GM18505 (cell line): ENCODE measurements around the gene OLFML2B.

Experiments used
- ATAC-seq: cut with Tn5 transposase; IDR thresholded peaks from one replicate; pipeline ENCODE4 v1.9.1; 2021; ENCODE audit not compliant: unreplicated experiment
- POLR2A ChIP-seq: IDR thresholded peaks from 4 replicates; pipeline ENCODE4 v1.6.1; 2011; ENCODE audit warnings: borderline replicate concordance; ENCODE audit not compliant: insufficient read depth, insufficient read length; ENCODE audit errors: extremely low read depth

Gene OLFML2B

DNA sequence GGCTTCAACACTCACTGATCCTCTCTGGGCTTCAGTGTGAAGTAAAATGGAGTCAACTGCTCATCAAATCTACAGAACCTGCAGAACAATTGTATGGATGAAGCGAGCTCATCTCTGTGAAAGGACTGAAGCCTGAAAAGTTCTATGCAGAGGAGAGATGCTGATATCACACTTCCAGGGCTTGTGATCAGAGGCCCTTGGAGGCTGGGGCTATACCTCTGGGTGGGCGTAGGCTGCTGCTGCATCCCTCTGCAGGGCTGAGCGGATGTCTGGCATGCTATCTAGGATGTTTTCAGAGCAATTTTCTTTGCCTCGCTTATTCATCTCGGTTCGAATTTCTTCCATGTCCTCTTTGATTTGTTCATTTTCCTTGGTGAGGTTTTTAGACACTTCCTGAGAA is 17.6 kb downstream of the OLFML2B start:
- ATAC-seq: no peak
- no peak for TF ChIP-seq POLR2A

GRCh38 chr1:162004441-162004950 is 19.2 kb downstream of the OLFML2B start:
- ATAC-seq: no peak
- no peak for TF ChIP-seq POLR2A

GRCh38 chr1:162003830-162004215 is 19.8 kb downstream of the OLFML2B start:
- no peak for TF ChIP-seq POLR2A
- no peak for ATAC-seq

DNA sequence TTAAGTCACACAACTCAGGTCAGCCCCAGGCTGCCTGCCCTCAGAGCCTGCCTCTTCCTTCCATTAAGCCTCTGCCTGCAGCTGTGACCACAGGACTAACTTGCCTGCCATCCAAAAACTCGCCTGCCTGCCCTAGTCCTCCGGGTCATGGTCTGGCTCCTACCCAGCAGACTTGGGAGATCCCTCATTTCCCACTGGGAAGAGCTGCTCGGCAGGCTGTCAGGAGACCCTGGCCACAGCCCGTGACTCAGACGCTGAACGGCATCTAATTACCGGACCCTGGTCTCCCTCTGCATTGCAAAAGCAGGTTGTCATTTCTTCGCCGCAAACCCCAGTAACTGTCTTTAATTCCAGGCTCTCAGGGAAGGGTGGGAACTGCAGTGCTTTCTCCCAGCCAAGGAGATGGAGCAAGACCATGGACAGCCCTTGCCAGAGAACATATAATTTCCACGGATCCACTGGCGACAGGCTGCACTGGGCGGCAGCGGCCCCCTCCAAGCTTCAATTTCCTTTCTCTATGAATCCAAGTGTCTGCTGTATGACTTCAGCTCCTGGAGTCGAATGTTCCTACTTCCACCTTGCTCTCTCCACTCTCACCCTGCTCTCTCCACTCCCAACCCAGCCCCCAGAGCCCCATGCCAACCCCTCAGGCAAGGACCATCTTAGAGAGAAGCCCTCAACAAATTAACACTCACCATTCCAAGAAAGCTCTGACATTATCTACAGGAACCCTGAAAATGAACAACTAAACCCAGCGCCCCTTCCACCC is 20.4 kb downstream of the OLFML2B start:
- TF ChIP-seq POLR2A: no peak
- ATAC-seq: no peak

DNA sequence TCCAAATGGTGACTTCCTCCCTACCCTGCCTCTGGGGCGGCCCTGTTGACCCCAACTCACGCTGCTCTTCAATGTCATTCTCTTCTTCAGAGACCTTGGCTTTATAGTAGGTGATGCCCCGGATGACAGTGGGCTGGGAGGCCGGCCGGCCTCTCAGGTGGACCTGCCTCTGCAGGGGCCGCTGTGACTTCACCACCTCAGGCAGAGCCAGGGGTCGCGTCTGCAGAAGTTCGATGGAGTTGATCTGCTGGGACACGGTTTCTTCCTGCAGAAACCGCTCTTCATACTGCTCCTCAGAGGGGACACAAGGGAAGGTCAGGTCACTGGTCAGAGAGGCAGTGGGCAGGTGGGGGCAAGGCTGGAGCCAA is 23.6 kb downstream of the OLFML2B start:
- ATAC-seq: no peak
- TF ChIP-seq POLR2A: no peak

GRCh38 chr1:161999301-162000052 is 24.2 kb downstream of the OLFML2B start:
- no peak for ATAC-seq

GRCh38 chr1:161998811-161999210 is 24.9 kb downstream of the OLFML2B start:
- no peak for TF ChIP-seq POLR2A
- ATAC-seq: no peak

More at GRCh38 chr1:161999301-162000052, 24.2 kb downstream of the OLFML2B start:
- no peak for TF ChIP-seq POLR2A

DNA sequence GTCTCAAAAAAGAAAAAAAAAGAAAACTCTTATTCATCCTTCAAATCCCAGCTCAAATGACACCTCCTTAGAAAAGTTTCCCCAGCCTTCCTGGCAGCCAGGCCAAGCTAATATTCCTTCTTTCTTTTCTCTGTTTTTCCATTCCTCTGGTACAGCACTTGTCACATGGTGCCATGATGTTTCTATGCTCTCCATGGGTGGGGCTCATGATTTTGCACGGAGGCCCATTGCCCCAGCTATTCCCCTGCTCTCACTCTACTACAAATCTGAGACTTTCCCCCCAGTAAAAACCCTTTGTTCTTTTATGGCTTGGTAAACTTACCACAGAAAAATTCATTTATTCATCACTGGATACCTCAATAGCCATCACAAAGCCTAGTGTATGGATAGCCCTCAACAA is 26.5 kb downstream of the OLFML2B start:
- no peak for ATAC-seq
- TF ChIP-seq POLR2A: no peak

DNA sequence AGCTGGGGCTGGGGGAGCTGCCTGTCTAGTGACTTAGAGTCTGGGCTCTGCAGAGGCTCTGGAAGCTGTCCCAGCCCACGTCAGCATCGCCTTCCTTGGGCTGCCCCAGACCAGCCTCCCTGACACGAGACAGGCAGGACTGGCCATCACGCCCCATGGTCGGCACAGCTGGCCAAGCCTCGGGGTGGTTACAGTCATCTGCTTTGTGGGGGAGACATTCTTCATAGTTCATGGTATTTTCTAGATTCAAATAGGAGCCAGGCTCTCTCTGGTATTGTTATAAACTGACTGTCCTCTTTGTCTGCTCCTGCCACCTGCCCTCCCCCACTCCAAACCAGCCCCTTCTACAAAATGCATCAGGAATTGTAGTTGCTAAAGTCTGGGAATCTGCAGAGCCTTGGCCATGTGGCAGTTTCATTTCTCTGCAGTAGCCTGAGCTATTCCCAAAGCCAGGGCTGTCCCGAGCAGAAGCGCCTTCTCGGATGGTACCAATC is 29.4 kb downstream of the OLFML2B start:
- no peak for ATAC-seq
- no peak for TF ChIP-seq POLR2A

DNA sequence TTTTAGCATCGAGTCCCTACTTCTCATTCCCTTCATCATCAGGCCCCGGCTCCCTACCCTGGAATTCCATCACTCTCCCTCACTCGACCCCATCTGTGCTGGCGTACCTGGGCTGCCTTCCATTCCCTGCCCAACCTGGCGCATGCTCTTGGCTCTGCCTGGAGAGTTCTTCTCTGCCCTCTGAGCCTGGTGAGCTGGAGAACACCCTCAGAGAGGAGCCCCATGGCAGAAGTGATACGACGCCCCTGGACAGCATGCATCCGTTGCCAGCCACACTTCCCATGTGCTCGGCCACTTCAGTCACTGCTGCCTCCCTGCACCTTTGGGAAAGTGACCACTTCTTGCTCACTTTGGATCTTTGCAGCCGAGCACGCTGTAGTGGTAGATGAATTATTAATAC is 30.1 kb downstream of the OLFML2B start:
- no peak for ATAC-seq
- no peak for TF ChIP-seq POLR2A

DNA sequence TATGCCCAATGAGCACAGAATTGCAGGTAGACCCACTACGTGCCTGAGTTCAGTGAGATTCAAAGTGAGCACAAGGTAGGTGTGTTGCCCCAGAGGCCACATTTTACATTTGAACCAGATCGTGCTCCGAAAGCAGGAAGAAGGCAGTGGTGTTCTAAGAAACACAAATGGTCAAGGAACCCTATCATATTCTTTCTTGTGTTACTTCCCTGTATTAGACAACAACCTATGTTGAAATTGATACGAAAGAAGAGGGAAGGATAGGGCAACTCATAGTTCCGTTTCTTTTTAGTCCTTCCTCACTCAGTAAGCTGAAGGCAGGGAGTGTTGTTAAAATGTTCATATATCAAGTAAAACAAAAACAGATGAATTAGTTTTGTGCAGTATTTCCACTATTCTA is 33.9 kb downstream of the OLFML2B start:
- TF ChIP-seq POLR2A: no peak
- ATAC-seq: no peak

DNA sequence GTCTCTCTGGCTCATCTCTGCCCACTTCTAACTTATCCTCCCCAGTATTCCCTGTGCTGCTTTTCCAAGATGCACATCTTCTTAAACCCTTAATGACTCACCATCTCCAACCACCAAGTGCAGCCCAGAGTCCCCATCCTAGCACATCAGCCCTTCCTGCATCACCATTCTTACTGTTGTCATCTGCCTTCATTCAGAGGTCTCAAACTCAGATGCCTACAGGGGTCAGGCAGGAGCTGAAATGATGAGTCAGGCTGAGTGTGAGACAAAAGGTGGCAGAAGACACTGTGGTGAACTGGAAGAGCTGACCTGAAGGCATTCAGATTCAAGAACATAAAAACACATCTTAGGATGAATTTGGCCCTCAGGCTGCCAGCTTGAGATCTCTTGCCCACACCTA is 34.6 kb downstream of the OLFML2B start:
- ATAC-seq: no peak
- no peak for TF ChIP-seq POLR2A

GRCh38 chr1:161988413-161988812 is 35.3 kb downstream of the OLFML2B start:
- no peak for TF ChIP-seq POLR2A
- no peak for ATAC-seq

GRCh38 chr1:161987872-161988271 is 35.8 kb downstream of the OLFML2B start:
- no peak for ATAC-seq
- no peak for TF ChIP-seq POLR2A
